Testis (tissue), 3 donors: Measurements from ENCODE around the gene MFSD11. TPM values are rescaled to one million over a fixed set of nuclear protein-coding genes. Genes with fewer than 3 reads are reported as not detected.
A peak's percentile ranks its signal among the peaks of the same experiment; 100 is the strongest.

Experiments used
- DNase-seq: peaks from one replicate; pipeline ENCODE4 v3.0.0-alpha.2; 2019
- H3K27ac ChIP-seq, 2 donors: fragments of 200-600 bp; sonication (generic); one replicate each; pipeline ENCODE4 v1.5.1; 2019
- H3K27me3 ChIP-seq: fragments of 200-600 bp; sonication (generic); one replicate; pipeline ENCODE4 v1.5.1; 2019
- H3K36me3 ChIP-seq: fragments of 200-600 bp; sonication (generic); one replicate; pipeline ENCODE4 v1.5.1; 2017; ENCODE audit warnings: low read depth; ENCODE audit errors: missing control alignments
- H3K4me1 ChIP-seq: fragments of 200-600 bp; sonication (generic); one replicate; pipeline ENCODE4 v1.5.1; 2019
- H3K4me3 ChIP-seq, 2 donors: fragments of 200-600 bp; sonication (generic); one replicate each; pipeline ENCODE4 v1.5.1; 2017 to 2019
- H3K9me3 ChIP-seq: fragments of 200-600 bp; sonication (generic); one replicate; pipeline ENCODE4 v1.5.1; 2017
- POLR2A ChIP-seq: fragments of 450-650 bp; IDR thresholded peaks from one replicate; pipeline ENCODE4 v1.6.1; 2017; ENCODE audit warnings: antibody characterized with exemption, mild to moderate bottlenecking, moderate library complexity
- WGBS, 2 donors: methylation state at CpG; one replicate each; pipeline ENCODE4 v1.1.5; 2018; 5-methylcytosine and 5-hydroxymethylcytosine counted together
- intact Hi-C: fragments of 100-400 bp; cut with DNase I; formaldehyde crosslinking; loops from one replicate; pipeline ENCODE4 v1.15.1; 2023; ENCODE audit warnings: low total_unique reads
- polyA plus RNA-seq: library from polyadenylated mRNA; stranded (reverse); fragments of 350-450 nt; fragmentation: Illumina TruSeq; extraction: RNeasy Lipid Tissue Mini Kit (QIAGEN cat#74804); gene quantifications from one replicate; pipeline ENCODE4 v1.2.3, GENCODE V29; 2014; ENCODE audit warnings: low read depth, low replicate concordance; ENCODE audit not compliant: insufficient read depth
- total RNA-seq, 2 donors: library from RNA; depleted of rRNA; stranded (reverse); fragments of >200 nt; gene quantifications; one replicate each; pipeline ENCODE4 v1.2.3, GENCODE V29; 2016
- TF ChIP-seq, protein P1 (sequence below), 3 experiments: fragments of 450-650 bp in 2 of 3; fragments of 200-600 bp in 1 of 3; sonication (generic) in 1 of 3; IDR thresholded peaks; one replicate each; pipeline ENCODE4 v1.5.1; 2016 to 2019; ENCODE audit warnings: antibody characterized with exemption in 3 of 3, mild to moderate bottlenecking in 2 of 3, moderate library complexity in 1 of 3

Gene MFSD11
- total and polyA plus RNA-seq, 3 donors from 2014 or later = 38.5 to 102 (median 51.7) TPM

DNA sequence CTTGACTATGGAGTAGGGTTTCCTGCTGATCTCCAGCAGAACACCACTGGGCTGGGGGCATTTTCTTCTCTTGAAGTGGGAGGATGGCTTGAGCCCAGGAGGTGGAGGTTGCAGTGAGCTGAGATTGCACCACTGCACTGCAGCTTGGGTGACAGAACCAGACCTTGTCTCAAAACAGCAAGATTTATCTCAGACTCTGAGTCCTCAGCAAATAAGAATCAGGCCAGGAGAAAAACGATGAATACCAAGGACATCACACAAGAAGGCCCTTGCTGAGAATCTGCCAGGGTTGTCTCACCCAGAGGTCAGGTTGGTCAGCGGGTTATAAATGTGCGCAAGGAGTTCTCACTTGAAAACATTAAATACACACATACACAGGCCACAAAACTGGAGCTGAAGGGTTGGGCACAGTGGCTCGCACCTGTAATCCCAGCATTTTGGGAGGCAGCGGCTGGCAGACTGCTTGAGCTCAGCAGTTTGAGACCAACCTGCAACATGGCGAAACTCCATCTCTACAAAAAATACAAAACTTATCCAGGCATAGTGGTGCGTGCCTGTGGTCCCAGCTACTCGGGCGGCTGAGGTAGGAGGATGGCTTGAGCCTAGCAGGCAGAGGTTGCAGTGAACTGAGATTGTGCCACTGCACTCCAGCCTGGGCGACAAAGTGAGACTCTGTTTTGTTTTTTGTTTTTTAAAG lies 34.8 kb upstream of the MFSD11 start:
- H3K27me3 ChIP-seq = no peaks in the 10 kb centered on the region
- DNase-seq = peak; percentile 54
- H3K27ac ChIP-seq = peak overlapping the region; percentile 87 to 90
- no peaks in the 10 kb centered on the region for H3K36me3 ChIP-seq
- TF ChIP-seq, protein P1, sequence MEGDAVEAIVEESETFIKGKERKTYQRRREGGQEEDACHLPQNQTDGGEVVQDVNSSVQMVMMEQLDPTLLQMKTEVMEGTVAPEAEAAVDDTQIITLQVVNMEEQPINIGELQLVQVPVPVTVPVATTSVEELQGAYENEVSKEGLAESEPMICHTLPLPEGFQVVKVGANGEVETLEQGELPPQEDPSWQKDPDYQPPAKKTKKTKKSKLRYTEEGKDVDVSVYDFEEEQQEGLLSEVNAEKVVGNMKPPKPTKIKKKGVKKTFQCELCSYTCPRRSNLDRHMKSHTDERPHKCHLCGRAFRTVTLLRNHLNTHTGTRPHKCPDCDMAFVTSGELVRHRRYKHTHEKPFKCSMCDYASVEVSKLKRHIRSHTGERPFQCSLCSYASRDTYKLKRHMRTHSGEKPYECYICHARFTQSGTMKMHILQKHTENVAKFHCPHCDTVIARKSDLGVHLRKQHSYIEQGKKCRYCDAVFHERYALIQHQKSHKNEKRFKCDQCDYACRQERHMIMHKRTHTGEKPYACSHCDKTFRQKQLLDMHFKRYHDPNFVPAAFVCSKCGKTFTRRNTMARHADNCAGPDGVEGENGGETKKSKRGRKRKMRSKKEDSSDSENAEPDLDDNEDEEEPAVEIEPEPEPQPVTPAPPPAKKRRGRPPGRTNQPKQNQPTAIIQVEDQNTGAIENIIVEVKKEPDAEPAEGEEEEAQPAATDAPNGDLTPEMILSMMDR (IDR thresholded peaks at IDR 0.05) = no peak
- no peak for TF ChIP-seq POLR2A
- WGBS, 2 donors = 66 to 82% methylated on average over 10 of the region's 10 CpGs
- peaks cover 75% of the 10 kb centered on the region for H3K4me1 ChIP-seq
- intact Hi-C loops = loop anchor here (10.0 kb wide), 1 partner anchor 178 kb away; no protein-coding TSS in a partner anchor
- no peak overlapping the region for H3K4me3 ChIP-seq
- no peaks in the 10 kb centered on the region for H3K9me3 ChIP-seq

DNA sequence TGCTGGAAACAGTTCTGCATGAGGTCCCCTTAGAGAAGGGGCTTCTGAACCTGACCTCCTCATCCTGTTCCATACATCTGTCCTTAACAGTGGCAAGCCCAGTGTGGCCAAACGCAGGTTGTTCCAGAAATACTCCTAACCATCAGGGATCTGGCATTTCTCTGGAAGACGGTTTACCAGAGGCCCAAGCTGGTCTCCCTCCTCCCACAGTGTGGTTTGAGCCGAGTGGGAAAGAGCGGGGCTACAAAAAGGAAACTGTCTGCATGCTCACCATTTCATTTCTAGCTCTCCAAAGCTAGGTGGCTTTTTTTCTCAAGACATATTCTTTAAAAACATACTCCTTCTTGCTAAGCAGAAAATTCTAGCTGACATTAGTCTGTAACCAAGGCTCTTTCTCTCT lies 33.1 kb upstream of the MFSD11 start:
- TF ChIP-seq POLR2A = no peak
- TF ChIP-seq, protein P1 (IDR thresholded peaks at IDR 0.05) = no peak
- Histone ChIP-seq H3K36me3 (no peaks in the 10 kb centered on the region), H3K9me3 (no peaks in the 10 kb centered on the region), H3K27ac (peak overlapping the region in 1 of 2 donors; percentile 56), H3K27me3 (no peaks in the 10 kb centered on the region), H3K4me1 (peaks cover 64% of the 10 kb centered on the region), H3K4me3 (no peak overlapping the region)
- no peak for DNase-seq
- 30 to 53% methylated on average over 4 of the region's 4 CpGs for WGBS, 2 donors
- intact Hi-C loops = loop anchor here (10.0 kb wide), 1 partner anchor 180 kb away; no protein-coding TSS in a partner anchor

DNA sequence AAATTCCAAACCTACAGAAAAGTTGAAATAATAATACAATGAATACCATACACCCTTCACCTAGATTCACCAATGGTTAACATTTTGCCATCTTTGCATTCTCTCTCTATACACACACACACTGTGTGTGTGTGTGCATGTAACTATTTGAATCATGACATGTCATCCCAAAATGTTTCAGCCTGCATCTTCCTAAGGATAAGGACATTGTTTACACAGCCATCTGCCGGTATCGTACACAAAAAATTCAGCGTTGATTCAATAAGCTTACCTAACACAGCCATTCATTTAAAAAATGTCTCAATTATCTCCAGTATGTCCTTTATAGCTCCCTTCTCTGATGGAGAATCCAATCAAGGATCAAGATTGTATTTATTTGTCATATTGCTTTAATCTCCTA lies 31.1 kb upstream of the MFSD11 start:
- no peaks in the 10 kb centered on the region for H3K9me3 ChIP-seq
- intact Hi-C loops = loop anchor here (10.0 kb wide), 1 partner anchor 182 kb away; no protein-coding TSS in a partner anchor
- H3K4me1 ChIP-seq = peaks cover 53% of the 10 kb centered on the region
- DNase-seq = no peak
- no peak overlapping the region for H3K4me3 ChIP-seq
- no peaks in the 10 kb centered on the region for H3K27me3 ChIP-seq
- TF ChIP-seq, protein P1 (IDR thresholded peaks at IDR 0.05) = no peak
- TF ChIP-seq POLR2A = no peak
- H3K27ac ChIP-seq = peak overlapping the region in 1 of 2 donors; percentile 51
- 74 to 84% methylated on average over 3 of the region's 3 CpGs for WGBS, 2 donors
- no peaks in the 10 kb centered on the region for H3K36me3 ChIP-seq

DNA sequence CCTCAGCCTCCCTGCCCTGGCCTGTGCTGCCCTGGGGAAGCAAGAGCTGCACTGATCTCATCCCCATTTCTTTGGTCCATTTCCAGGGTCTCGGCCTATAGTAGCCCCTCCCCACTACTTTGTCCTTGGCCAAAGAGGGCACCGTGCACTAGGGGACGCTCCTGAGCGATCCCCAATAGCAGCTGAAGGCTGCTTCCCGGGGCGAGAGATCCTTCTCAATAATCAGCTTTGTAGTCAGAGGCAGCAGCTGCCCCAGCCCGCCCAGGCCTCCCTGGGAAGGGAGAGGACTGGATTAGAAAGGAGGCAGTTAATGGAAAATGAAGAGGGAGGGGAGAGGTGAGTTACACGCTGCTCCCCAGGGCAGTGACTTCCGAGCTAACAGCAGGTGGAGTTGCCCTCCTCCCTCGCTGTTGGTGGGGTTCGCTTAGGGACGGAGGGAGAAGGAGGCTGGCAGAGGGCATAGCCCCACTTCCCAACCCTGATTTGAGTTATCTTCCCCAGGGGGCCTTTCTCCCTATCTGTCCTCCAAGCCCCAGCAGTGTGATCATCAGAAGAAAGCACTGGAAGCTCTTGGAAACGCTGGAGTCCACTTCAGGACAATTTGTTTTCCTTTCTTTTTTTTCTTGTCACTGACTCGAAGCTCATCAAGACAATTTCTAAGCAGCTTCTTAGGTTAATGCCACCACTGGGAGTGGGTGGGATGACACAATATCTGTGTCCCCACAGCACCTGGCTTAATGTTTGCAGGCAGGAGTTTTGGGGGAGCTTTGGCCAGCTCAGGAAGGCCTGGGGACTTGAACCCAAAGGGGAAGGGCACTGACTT lies 29.7 kb upstream of the MFSD11 start:
- Histone ChIP-seq H3K9me3 (no peaks in the 10 kb centered on the region), H3K27me3 (no peaks in the 10 kb centered on the region), H3K36me3 (no peaks in the 10 kb centered on the region), H3K4me3 (peak overlapping the region in 1 of 2 donors; percentile 85), H3K4me1 (peaks cover 41% of the 10 kb centered on the region), H3K27ac (peak overlapping the region; percentile 93 to 96)
- no peak for TF ChIP-seq POLR2A
- TF ChIP-seq, protein P1 (IDR thresholded peaks at IDR 0.05) = peak in 1 of 3 experiments; percentile 37
- intact Hi-C loops = loop anchor here (10.0 kb wide), 1 partner anchor 183 kb away; no protein-coding TSS in a partner anchor
- 18 to 27% methylated on average over 12 to 14 of the region's 14 CpGs for WGBS, 2 donors
- peak; percentile 67 for DNase-seq
